ENCODE measurements around the gene KCNJ11.

- TF ChIP-seq CTCF (IDR thresholded peaks at IDR 0.05; ENCODE audit: extremely low read depth in 1 of 2, insufficient read depth in 1 of 2, low read depth in 1 of 2, low read length in 2 of 2) (no peak), EZH2 (IDR thresholded peaks at IDR 0.05; ENCODE audit: borderline replicate concordance, low read depth, low read length, severe bottlenecking) (no peak), POLR2A (IDR thresholded peaks at IDR 0.05; ENCODE audit: low read depth, low read length) (no peak), MAX (IDR thresholded peaks at IDR 0.05; ENCODE audit: insufficient read depth, insufficient read length) (no peak), POLR2AphosphoS5 (IDR thresholded peaks at IDR 0.05; ENCODE audit: insufficient read depth, low read depth, low read length) (no peak), JUN (IDR thresholded peaks at IDR 0.05; ENCODE audit: borderline replicate concordance, insufficient read depth, insufficient read length, low read depth) (no peak)
Observed at GRCh38 chr11:17414992-17415391, 26.5 kb upstream of the KCNJ11 start.

All from endothelial cell of umbilical vein (primary cell).